T-helper 1 cell treated with Interleukin-12 subunit alpha and Interleukin-12 subunit beta and Interleukin-4 antibody, amounts not matched to agents 30 ng/mL and 1 ng/mL, for 36 hours (primary cell): ENCODE data around the gene UBE2E2. TPM values are rescaled to one million over a fixed set of nuclear protein-coding genes. Genes with fewer than 3 reads are reported as not detected.

ENCODE experiments used
- intact Hi-C: fragments of 100-400 bp; cut with micrococcal nuclease; formaldehyde crosslinking; loops from one replicate; pipeline ENCODE4 v1.15.1; 2024
- total RNA-seq: library from RNA; stranded (reverse); gene quantifications from 2 replicates; pipeline ENCODE4 v1.2.3, GENCODE V29; 2022

Gene UBE2E2
- total RNA-seq, 1 donor from 2014 or later, result 3.9 TPM

GRCh38 chr3:23435318-23435717 is 232.2 kb downstream of the UBE2E2 start:
- intact Hi-C loops, result no loop called here

GRCh38 chr3:23435904-23436303 is 232.8 kb downstream of the UBE2E2 start:
- intact Hi-C loops, result no loop called here

GRCh38 chr3:23437484-23438145 is 234.5 kb downstream of the UBE2E2 start:
- intact Hi-C loops, result no loop called here

GRCh38 chr3:23438657-23439056 is 235.5 kb downstream of the UBE2E2 start:
- intact Hi-C loops, result no loop called here

- intact Hi-C loops, result no loop called here
These were observed 236.0 kb downstream of the UBE2E2 start for GRCh38 chr3:23439080-23439479.

GRCh38 chr3:23440416-23441294 is 237.5 kb downstream of the UBE2E2 start:
- intact Hi-C loops, result loop anchor here (5.0 kb wide), 2 partner anchors 238 to 367 kb away; partner anchors contain the start of genes UBE2E1 and UBE2E2

GRCh38 chr3:23442598-23443383 is 239.7 kb downstream of the UBE2E2 start:
- intact Hi-C loops, result loop anchor here (1.0 to 5.0 kb wide), 3 partner anchors 9 to 365 kb away; partner anchors contain the start of genes UBE2E1 and UBE2E2

- intact Hi-C loops, result loop anchor here (5.0 kb wide), 2 partner anchors 242 to 363 kb away; partner anchors contain the start of genes UBE2E1 and UBE2E2
These were observed 241.3 kb downstream of the UBE2E2 start for GRCh38 chr3:23444386-23444785.

- intact Hi-C loops, result no loop called here
These were observed 243.2 kb downstream of the UBE2E2 start for GRCh38 chr3:23446301-23446700.

GRCh38 chr3:23448998-23449537 is 245.9 kb downstream of the UBE2E2 start:
- intact Hi-C loops, result no loop called here

GRCh38 chr3:23450051-23450450 is 246.9 kb downstream of the UBE2E2 start:
- intact Hi-C loops, result no loop called here

GRCh38 chr3:23450806-23451205 is 247.7 kb downstream of the UBE2E2 start:
- intact Hi-C loops, result no loop called here

GRCh38 chr3:23452408-23452807 is 249.3 kb downstream of the UBE2E2 start:
- intact Hi-C loops, result no loop called here

GRCh38 chr3:23455084-23455483 is 252.0 kb downstream of the UBE2E2 start:
- intact Hi-C loops, result no loop called here

GRCh38 chr3:23455775-23456174 is 252.6 kb downstream of the UBE2E2 start:
- intact Hi-C loops, result no loop called here

GRCh38 chr3:23457697-23458096 is 254.6 kb downstream of the UBE2E2 start:
- intact Hi-C loops, result no loop called here

- intact Hi-C loops, result no loop called here
These were observed 256.3 kb downstream of the UBE2E2 start for GRCh38 chr3:23459465-23459864.

- intact Hi-C loops, result no loop called here
These were observed 256.9 kb downstream of the UBE2E2 start for GRCh38 chr3:23459889-23460546.

GRCh38 chr3:23461069-23461468 is 257.9 kb downstream of the UBE2E2 start:
- intact Hi-C loops, result no loop called here

- intact Hi-C loops, result no loop called here
These were observed 260.7 kb downstream of the UBE2E2 start for GRCh38 chr3:23463791-23464190.

- intact Hi-C loops, result no loop called here
These were observed 262.4 kb downstream of the UBE2E2 start for GRCh38 chr3:23465569-23465968.
